ENCODE measurements around the gene DOK6.

GRCh38 chr18:69628774-69629359, 228.2 kb downstream of the DOK6 start:
- no peak for TF ChIP-seq POLR2A (IDR thresholded peaks at IDR 0.05; ENCODE audit: low read length)
- TF ChIP-seq GATA1 (IDR thresholded peaks at IDR 0.05; ENCODE audit: low read depth, low read length), result no peak

All from erythroblast (primary cell).